Measurements from ENCODE around the gene PARD6B. TPM values are rescaled to one million over a fixed set of nuclear protein-coding genes. Genes with fewer than 3 reads are reported as not detected.
A peak's percentile ranks its signal among the peaks of the same experiment; 100 is the strongest.
"Not testable (repeated sequence)": the region's sequence is repeated elsewhere in the genome, so short reads cannot be mapped to it uniquely, and the experiment has no call there.

PARD6B gene
- 41.1 TPM for total RNA-seq

DNA sequence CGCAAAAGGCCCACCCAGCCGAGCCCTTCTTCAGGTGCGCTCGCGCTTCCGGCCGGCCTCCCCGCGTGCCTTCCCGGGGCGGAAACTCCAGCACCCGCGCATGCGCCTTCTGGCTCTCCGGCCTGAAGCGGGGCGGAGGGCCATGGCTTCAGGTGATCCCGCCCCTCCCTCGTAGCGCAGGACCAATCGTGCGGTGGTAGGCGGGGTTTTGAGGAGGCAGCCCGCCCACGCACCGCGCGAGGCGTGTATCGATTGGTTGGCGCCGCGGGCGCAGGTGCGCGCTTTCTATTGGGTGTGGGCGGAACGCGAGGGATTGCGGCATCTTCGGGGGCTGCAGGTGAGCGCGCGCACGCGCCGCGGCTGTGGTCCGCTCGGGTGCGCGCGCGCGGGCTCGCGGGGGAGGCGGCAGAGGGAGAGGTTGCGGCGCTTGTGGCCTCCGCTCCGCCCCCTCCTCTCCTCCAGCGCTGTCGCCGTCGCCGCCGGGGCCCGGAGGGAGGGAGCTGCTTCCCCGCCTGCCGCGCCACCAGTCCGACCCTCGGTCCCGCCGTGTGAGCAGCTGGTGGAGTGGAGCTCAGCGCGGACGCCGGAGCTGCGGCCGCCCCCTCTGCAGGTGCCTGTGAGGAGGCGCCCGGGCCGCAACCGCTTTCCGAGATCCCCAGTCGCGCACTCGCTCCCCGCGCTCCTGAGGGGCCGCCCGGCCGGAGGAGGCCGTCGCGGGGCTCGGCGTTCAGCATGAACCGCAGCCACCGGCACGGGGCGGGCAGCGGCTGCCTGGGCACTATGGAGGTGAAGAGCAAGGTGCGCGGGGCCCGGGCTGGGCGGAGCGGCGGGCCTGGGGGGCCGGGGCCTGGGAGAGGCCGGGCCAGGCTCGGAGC, at the start of gene PARD6B:
TSS of gene PARD6B (plus strand) at position 526 of the 875 bp plus-strand sequence. CDS start at position 733, 207 bp downstream.
- peak; percentile 97 for DNase-seq (ENCODE audit: low spot score)

DNA sequence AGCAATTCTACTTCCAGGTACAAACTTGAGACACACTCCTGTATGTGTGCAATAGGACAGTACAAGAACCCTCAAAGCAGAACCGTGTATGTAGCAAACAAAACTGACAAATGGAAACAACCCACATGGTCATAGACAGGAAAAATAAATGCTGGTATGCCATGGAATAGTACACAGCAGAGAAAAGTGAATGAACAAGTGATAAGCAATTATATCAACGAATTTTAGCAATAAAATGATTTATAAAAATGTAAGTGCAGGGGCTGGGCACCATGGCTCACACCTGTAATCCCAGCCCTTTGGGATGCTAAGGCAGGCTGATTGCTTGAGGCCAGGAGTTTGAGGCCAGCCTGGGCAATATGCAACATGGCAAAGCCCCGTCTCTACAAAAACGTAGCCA, 49.3 kb upstream of the PARD6B start:
- DNase-seq (ENCODE audit: low spot score): no peak

DNA sequence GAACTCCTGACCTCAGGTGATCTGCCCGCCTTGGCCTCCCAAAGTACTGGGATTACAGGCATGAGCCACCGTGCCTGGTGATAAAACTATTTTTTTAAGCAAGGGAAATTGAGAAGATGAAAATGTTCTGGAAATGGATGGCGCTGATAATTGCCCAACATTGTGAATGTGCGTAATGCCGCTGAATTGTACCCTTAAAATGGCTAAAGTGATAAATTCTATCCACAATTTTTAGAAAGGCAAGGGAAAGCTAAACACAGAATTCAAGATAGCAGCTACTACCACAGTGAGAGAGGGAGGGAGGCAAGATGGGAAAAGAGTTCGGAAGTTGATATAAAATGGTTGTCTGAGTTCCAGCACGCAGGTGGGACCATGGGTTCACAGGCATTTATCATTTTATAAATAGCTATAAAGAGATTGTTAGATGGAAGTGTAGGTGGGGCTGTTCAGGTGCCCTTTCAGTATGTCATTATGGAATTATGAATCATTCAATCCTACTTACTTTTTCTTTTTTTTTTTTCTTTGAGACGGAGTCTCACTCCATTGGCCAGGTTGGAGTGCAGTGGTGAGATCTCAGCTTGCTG, 48.3 kb upstream of the PARD6B start:
- no peak for DNase-seq (ENCODE audit: low spot score)

- no peak for DNase-seq (ENCODE audit: low spot score)
These were observed 47.8 kb upstream of the PARD6B start for GRCh38 chr20:50683570-50683969.

- DNase-seq (ENCODE audit: low spot score): no peak
These were observed 44.6 kb upstream of the PARD6B start for GRCh38 chr20:50686821-50687220.

- no peak for DNase-seq (ENCODE audit: low spot score)
These were observed 43.0 kb upstream of the PARD6B start for GRCh38 chr20:50688256-50688975.

- peak; percentile 70 for DNase-seq (ENCODE audit: low spot score)
These were observed 41.3 kb upstream of the PARD6B start for GRCh38 chr20:50689864-50690649.

- no peak for DNase-seq (ENCODE audit: low spot score)
These were observed 40.5 kb upstream of the PARD6B start, which contains the start of gene RIPOR3 for GRCh38 chr20:50690650-50691572. RIPOR3 (minus strand) TSS chr20:50691542; CDS start chr20:50691128, 414 bp downstream.

DNA sequence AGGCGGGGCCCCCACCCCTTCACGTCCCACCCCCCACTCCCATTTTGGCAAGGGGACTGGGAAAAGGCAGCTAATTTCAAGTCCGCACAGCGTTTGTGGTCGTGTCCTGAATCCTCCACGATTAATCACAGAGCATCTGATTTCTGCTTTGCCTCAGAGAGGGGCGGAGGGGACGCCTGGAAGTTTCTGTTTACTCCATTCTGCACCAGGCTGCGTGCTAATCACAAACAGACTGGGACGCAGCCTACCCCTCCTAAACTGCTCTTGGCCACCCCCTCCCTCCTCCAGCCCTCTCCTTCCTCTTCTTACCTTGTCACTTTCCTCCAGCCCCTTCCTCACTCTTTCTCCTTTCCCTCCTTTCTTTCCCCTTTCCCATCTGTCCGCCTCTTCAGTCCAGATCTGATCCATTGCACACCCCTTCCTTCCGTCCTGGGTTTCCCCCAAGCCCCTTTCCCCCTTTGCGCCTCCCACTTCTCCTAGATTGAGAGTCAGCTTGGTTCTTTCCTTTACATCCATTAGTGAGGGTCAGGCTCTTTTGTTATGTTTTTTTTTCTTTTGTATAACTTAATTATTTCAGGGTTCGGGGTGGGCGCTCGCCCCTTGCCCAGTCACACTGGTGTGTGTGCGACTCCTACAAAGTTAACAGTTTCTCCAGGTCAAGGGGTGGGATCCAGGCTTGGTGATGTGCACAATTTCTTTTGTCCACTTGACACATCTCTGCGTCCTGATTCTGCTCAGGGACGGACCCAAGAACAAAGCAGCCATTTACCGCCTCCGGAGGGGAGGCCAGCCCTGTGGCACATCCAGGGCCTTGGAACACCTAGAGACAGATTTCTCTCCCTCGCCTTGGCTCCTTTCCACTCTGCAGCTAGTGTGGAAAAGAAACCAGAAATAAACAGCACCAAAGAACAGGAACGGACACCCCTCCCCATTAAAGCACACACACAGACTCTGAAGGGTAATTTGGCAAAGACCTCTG, 39.5 kb upstream of the PARD6B start:
- DNase-seq (ENCODE audit: low spot score): no peak

DNA sequence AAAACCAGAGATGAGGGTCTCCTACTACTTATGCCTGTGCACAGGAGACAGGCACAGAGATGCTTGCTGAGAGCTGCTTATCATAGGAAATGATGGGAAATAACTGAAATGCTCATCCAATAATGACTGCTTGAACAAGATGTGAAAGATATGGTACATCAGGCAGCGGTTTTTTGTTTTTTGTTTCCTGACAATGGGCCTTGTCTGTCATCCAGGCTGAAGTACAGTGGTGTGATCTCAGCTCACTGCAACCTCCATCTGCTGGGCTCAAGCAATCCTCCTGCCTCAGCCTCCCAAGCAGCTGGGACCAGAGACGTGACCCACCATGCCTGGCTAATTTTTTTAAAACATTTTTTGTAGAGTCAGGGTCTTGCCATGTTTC, 38.8 kb upstream of the PARD6B start:
- no peak for DNase-seq (ENCODE audit: low spot score)

DNA sequence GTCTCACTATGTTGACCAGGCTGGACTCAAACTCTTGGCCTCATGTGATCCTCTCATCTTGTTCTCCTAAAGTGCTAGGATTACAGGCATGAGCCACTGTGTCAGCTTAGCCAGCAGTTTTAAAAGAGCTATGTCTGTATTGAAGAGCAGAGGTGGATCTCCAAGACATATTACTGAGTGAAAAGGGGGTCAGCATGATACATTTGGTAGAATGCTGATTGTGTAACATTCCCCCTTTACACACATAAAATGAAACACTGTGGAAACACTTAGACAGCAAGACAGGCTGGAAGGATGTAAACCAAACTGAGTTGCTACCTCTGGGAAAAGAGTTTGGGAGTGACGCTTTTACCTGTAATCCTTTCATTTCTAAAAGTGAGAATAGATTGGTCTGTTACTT, 38.4 kb upstream of the PARD6B start:
- DNase-seq (ENCODE audit: low spot score): no peak

GRCh38 chr20:50694379-50695134, 36.8 kb upstream of the PARD6B start:
- DNase-seq (ENCODE audit: low spot score): no peak

DNA sequence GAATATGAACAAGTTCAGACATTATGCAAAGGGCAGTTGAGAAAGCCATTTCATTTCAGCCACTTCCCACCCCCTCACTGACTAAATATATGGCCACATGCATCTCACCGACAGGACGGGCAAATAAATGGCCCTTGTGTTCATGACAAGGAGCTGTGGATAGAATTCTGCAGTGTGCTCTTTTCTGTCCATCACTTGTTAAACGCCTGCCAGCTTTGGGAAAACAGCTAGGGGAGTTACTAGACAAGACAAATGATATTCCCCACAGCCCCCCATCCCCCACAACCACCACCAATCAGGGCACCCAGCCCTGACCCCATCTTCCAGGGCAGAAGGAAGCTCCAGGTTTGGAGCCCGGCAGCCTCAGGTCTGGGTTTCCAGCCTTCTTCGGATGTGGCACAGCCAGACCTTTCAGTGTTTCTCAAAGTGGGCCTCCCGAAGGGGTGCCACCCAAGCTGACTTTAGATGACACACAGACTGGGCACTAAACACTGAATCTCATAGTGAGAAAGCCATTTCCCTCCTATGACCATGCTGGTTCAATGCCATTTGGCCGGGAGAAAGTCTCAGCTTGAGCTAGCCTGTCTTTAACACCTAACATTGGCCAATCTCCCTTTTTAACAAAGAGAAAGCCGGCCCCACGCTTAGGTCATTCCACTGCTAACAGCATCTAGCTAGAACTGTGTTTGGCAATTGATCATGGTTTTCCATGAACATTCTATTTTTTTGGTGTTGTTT, 36.1 kb upstream of the PARD6B start:
- no peak for DNase-seq (ENCODE audit: low spot score)

GRCh38 chr20:50698255-50698654, 33.1 kb upstream of the PARD6B start:
- DNase-seq (ENCODE audit: low spot score): not testable (repeated sequence)

DNA sequence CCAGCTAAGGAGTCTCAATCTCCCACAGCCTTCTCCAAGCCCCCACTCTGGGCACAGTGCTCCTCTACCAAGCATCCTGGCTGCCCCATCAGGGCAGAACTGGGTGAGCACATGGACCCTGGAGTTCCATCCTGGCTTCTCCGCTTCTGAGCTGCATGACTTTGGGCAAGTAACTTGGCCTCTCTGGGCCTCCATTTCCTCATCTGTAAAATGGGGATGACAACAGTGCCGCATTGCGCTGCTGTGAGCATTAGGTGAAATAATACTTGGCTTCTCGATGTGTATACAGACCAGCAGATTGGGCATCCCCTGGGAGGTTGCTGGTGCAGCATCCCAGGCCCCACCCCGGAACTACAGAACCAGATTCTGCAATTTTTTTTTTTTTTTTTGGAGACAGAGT, 31.7 kb upstream of the PARD6B start:
- no peak for DNase-seq (ENCODE audit: low spot score)

- no peak for DNase-seq (ENCODE audit: low spot score)
These were observed 30.1 kb upstream of the PARD6B start for GRCh38 chr20:50701041-50701963.
